ENCODE measurements around the gene SNU13.

DNA sequence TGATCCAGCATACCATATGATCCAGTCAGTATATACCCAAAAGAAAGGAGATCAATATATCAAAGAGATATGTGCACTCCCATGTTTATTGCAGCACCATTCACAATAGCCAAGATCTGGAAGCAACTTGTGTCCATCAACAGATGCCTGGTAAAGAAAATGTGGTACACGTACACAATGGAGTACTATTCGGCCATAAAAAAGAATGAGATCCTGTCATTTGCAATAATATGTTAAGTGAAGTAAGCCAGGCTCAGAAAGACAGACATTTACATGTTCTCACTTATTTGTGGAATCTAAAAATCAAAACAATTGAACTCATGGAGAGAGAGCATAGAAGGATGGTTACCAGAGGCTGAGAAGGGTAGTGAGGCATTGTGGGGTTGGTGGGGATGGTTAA, 27.0 kb downstream of the SNU13 start:
- no peak for TF ChIP-seq CTCF (IDR thresholded peaks at IDR 0.05)
- TF ChIP-seq EZH2 (IDR thresholded peaks at IDR 0.05; ENCODE audit: borderline replicate concordance, insufficient read depth, low read depth, low read length, poor library complexity, severe bottlenecking): no peak

All from B cell (primary cell).